ENCODE data around the gene FOXRED2. TPM values are rescaled to one million over a fixed set of nuclear protein-coding genes. Genes with fewer than 3 reads are reported as not detected.

Gene FOXRED2
- total and polyA plus RNA-seq, 2 donors (not counting 1 experiment from before 2014, with no cell fraction given), result 0.86 to 7.4 TPM

- H3K79me2 ChIP-seq (ENCODE audit: control insufficient read depth, insufficient read depth, low read length), result peaks cover 27% of the 10 kb centered on the region
- peak overlapping the region; percentile 80 for H3K4me2 ChIP-seq (replicated peaks; ENCODE audit: low read depth, low read length, poor library complexity, severe bottlenecking)
- Mint-ChIP-seq H3K27ac (peak overlapping the region; percentile 93), H3K9me3 (ENCODE audit: insufficient read depth) (no peaks in the 10 kb centered on the region), H3K27me3 (no peaks in the 10 kb centered on the region), H3K4me1 (peaks cover 16% of the 10 kb centered on the region), H3K4me3 (peak overlapping the region; percentile 95)
- CTCF ChIA-PET, result interaction anchor here (0.9 to 29.7 kb wide), 3 partner anchors 11 to 177 kb away, joined by 3 to 607 read pairs (median 11); no protein-coding TSS in a partner anchor
- intact Hi-C loops (cut with micrococcal nuclease), result loop anchor here (1.0 kb wide), 3 partner anchors 26 to 48 kb away; partner anchors contain the start of genes EIF3D and FOXRED2
- POLR2A ChIA-PET, result interaction anchor here (0.6 to 2.1 kb wide), 6 partner anchors 26 to 165 kb away, joined by 4 to 9 read pairs (median 8); partner anchors contain the start of gene MYH9
- no peaks in the 10 kb centered on the region for H4K20me1 ChIP-seq (ENCODE audit: control insufficient read depth, insufficient read depth, low read length, poor library complexity, severe bottlenecking)
- peaks cover 11 to 18% of the 10 kb centered on the region in 2 donors for H3K4me1 ChIP-seq (ENCODE audit: control insufficient read depth in 2 of 2, insufficient read depth in 2 of 2, low read length in 2 of 2)
- H2AFZ ChIP-seq (ENCODE audit: insufficient read depth, low read depth, low read length, poor library complexity, severe bottlenecking), result peak overlapping the region; percentile 97
- peak overlapping the region; percentile 90 for H3K9ac ChIP-seq (ENCODE audit: low read length)
- H3K27ac ChIP-seq (ENCODE audit: low read length in 2 of 2), result peak overlapping the region; percentile 95 to 98
- ATAC-seq (ENCODE audit: low read depth) (no peak), DNase-seq (no peak)
- H3K36me3 ChIP-seq (replicated peaks in 1 of 2; ENCODE audit: control extremely low read depth in 1 of 2, control insufficient read depth in 1 of 2, extremely low read depth in 1 of 2, insufficient read depth in 2 of 2, low read length in 1 of 2), result peaks cover 0 to 31% of the 10 kb centered on the region in 2 experiments
- TF ChIP-seq CTCF (IDR thresholded peaks at IDR 0.05), result no peak
- no peak for TF ChIP-seq EZH2 (IDR thresholded peaks at IDR 0.05; ENCODE audit: borderline replicate concordance, insufficient read depth, low read depth, low read length, poor library complexity, severe bottlenecking)
- no peaks in the 10 kb centered on the region for H3K27me3 ChIP-seq (replicated peaks in 1 of 4; ENCODE audit: control extremely low read depth in 1 of 4, control insufficient read depth in 3 of 4, insufficient read depth in 4 of 4, low read length in 3 of 4)
- 9% methylated on average over 6 of the region's 9 CpGs for WGBS (ENCODE audit: insufficient coverage)
- peak overlapping the region; percentile 82 to 90 (median 86) for H3K4me3 ChIP-seq (ENCODE audit: control extremely low read depth in 1 of 5, extremely low read depth in 1 of 5, insufficient read depth in 1 of 5, low read depth in 2 of 5, low read length in 4 of 5)
- H3K9me3 ChIP-seq (ENCODE audit: control extremely low read depth in 1 of 3, control insufficient read depth in 2 of 3, insufficient read depth in 1 of 3, low read length in 2 of 3), result no peaks in the 10 kb centered on the region
Measured at GRCh38 chr22:36480941-36481392, 25.9 kb downstream of the FOXRED2 start.

- DNase-seq (no peak), ATAC-seq (ENCODE audit: low read depth) (no peak)
- Mint-ChIP-seq H3K9me3 (ENCODE audit: insufficient read depth) (no peaks in the 10 kb centered on the region), H3K27ac (no peak overlapping the region), H3K4me3 (no peak overlapping the region), H3K4me1 (peaks cover 16% of the 10 kb centered on the region), H3K27me3 (no peaks in the 10 kb centered on the region)
- intact Hi-C loops (cut with micrococcal nuclease), result no loop called here
- H3K4me2 ChIP-seq (replicated peaks; ENCODE audit: low read depth, low read length, poor library complexity, severe bottlenecking), result no peak overlapping the region
- peaks cover 11 to 18% of the 10 kb centered on the region in 2 donors for H3K4me1 ChIP-seq (ENCODE audit: control insufficient read depth in 2 of 2, insufficient read depth in 2 of 2, low read length in 2 of 2)
- H3K79me2 ChIP-seq (ENCODE audit: control insufficient read depth, insufficient read depth, low read length), result peaks cover 27% of the 10 kb centered on the region
- H4K20me1 ChIP-seq (ENCODE audit: control insufficient read depth, insufficient read depth, low read length, poor library complexity, severe bottlenecking), result no peaks in the 10 kb centered on the region
- no peaks in the 10 kb centered on the region for H3K9me3 ChIP-seq (ENCODE audit: control extremely low read depth in 1 of 3, control insufficient read depth in 2 of 3, insufficient read depth in 1 of 3, low read length in 2 of 3)
- ChIA-PET CTCF (interaction anchor here (29.7 kb wide), 1 partner anchor 175 kb away, joined by 607 read pairs; no protein-coding TSS in a partner anchor), POLR2A (interaction anchor here (0.7 kb wide), 1 partner anchor 1152 kb away, joined by 6 read pairs; no protein-coding TSS in a partner anchor)
- no peak overlapping the region for H3K27ac ChIP-seq (ENCODE audit: low read length in 2 of 2)
- no peaks in the 10 kb centered on the region for H3K27me3 ChIP-seq (replicated peaks in 1 of 4; ENCODE audit: control extremely low read depth in 1 of 4, control insufficient read depth in 3 of 4, insufficient read depth in 4 of 4, low read length in 3 of 4)
- no peak overlapping the region for H2AFZ ChIP-seq (ENCODE audit: insufficient read depth, low read depth, low read length, poor library complexity, severe bottlenecking)
- H3K36me3 ChIP-seq (replicated peaks in 1 of 2; ENCODE audit: control extremely low read depth in 1 of 2, control insufficient read depth in 1 of 2, extremely low read depth in 1 of 2, insufficient read depth in 2 of 2, low read length in 1 of 2), result peaks cover 0 to 49% of the 10 kb centered on the region in 2 experiments
- H3K9ac ChIP-seq (ENCODE audit: low read length), result no peak overlapping the region
- H3K4me3 ChIP-seq (ENCODE audit: control extremely low read depth in 1 of 5, extremely low read depth in 1 of 5, insufficient read depth in 1 of 5, low read depth in 2 of 5, low read length in 4 of 5), result no peak overlapping the region
- 100% methylated on average over 1 of the region's 4 CpGs for WGBS (ENCODE audit: insufficient coverage)
- TF ChIP-seq EZH2 (IDR thresholded peaks at IDR 0.05; ENCODE audit: borderline replicate concordance, insufficient read depth, low read depth, low read length, poor library complexity, severe bottlenecking), result no peak
- no peak for TF ChIP-seq CTCF (IDR thresholded peaks at IDR 0.05)
Measured at GRCh38 chr22:36478966-36479365, 27.9 kb downstream of the FOXRED2 start.

Data from B cell (primary cell).